ENCODE data around the gene DGCR6L.
"Not testable (repeated sequence)": the region's sequence is repeated elsewhere in the genome, so short reads cannot be mapped to it uniquely, and the experiment has no call there.

Gene DGCR6L

GRCh38 chr22:20316844-20317401 lies 2.9 kb downstream of the DGCR6L start:
- FAIRE-seq (no peak), DNase-seq (ENCODE audit: insufficient read length) (no peak)
- no peak for TF ChIP-seq POLR2AphosphoS5 (IDR thresholded peaks at IDR 0.05; ENCODE audit: low read depth, low read length)
- no peak for TF ChIP-seq TAF1 (IDR thresholded peaks at IDR 0.05; ENCODE audit: borderline replicate concordance, low read depth, low read length)
- no peak for TF ChIP-seq POLR2A (IDR thresholded peaks at IDR 0.05; ENCODE audit: low read depth, low read length)

- no peak for DNase-seq (ENCODE audit: insufficient read length)
- FAIRE-seq, result no peak
- no peak for TF ChIP-seq TAF1 (IDR thresholded peaks at IDR 0.05; ENCODE audit: borderline replicate concordance, low read depth, low read length)
- TF ChIP-seq POLR2AphosphoS5 (IDR thresholded peaks at IDR 0.05; ENCODE audit: low read depth, low read length), result no peak
- TF ChIP-seq POLR2A (IDR thresholded peaks at IDR 0.05; ENCODE audit: low read depth, low read length), result no peak
These were observed 3.5 kb downstream of the DGCR6L start for GRCh38 chr22:20316217-20316843.

- TF ChIP-seq TAF1 (IDR thresholded peaks at IDR 0.05; ENCODE audit: borderline replicate concordance, low read depth, low read length), result no peak
- FAIRE-seq (no peak), DNase-seq (ENCODE audit: insufficient read length) (no peak)
These were observed 4.3 kb downstream of the DGCR6L start for GRCh38 chr22:20315337-20316216.

GRCh38 chr22:20314741-20315336 lies 5.0 kb downstream of the DGCR6L start:
- not testable (repeated sequence) for FAIRE-seq

GRCh38 chr22:20314206-20314605 lies 5.7 kb downstream of the DGCR6L start:
- not testable (repeated sequence) for FAIRE-seq; DNase-seq (ENCODE audit: insufficient read length)

More at GRCh38 chr22:20314741-20315336, 5.0 kb downstream of the DGCR6L start:
- not testable (repeated sequence) for DNase-seq (ENCODE audit: insufficient read length)

- FAIRE-seq; DNase-seq (ENCODE audit: insufficient read length): not testable (repeated sequence)
These were observed 6.4 kb downstream of the DGCR6L start for GRCh38 chr22:20313306-20314077.

- DNase-seq (ENCODE audit: insufficient read length) (no peak), FAIRE-seq (no peak)
- TF ChIP-seq TAF1 (IDR thresholded peaks at IDR 0.05; ENCODE audit: borderline replicate concordance, low read depth, low read length) (no peak), POLR2A (IDR thresholded peaks at IDR 0.05; ENCODE audit: low read depth, low read length) (no peak), POLR2AphosphoS5 (IDR thresholded peaks at IDR 0.05; ENCODE audit: low read depth, low read length) (no peak)
These were observed 7.3 kb downstream of the DGCR6L start for GRCh38 chr22:20312396-20313191.

- DNase-seq (ENCODE audit: insufficient read length), result not testable (repeated sequence)
These were observed 8.4 kb downstream of the DGCR6L start for GRCh38 chr22:20311249-20312062.

GRCh38 chr22:20310773-20311172 lies 9.1 kb downstream of the DGCR6L start:
- not testable (repeated sequence) for DNase-seq (ENCODE audit: insufficient read length); FAIRE-seq

More at GRCh38 chr22:20311249-20312062, 8.4 kb downstream of the DGCR6L start:
- FAIRE-seq, result not testable (repeated sequence)

- not testable (repeated sequence) for FAIRE-seq; DNase-seq (ENCODE audit: insufficient read length)
These were observed 9.7 kb downstream of the DGCR6L start for GRCh38 chr22:20310180-20310579.

- not testable (repeated sequence) for FAIRE-seq; DNase-seq (ENCODE audit: insufficient read length)
These were observed 10.8 kb downstream of the DGCR6L start for GRCh38 chr22:20308806-20309650.

GRCh38 chr22:20307448-20308447 lies 12.1 kb downstream of the DGCR6L start:
- DNase-seq (ENCODE audit: insufficient read length); FAIRE-seq: not testable (repeated sequence)

- DNase-seq (ENCODE audit: insufficient read length); FAIRE-seq: not testable (repeated sequence)
These were observed 13.0 kb downstream of the DGCR6L start for GRCh38 chr22:20306646-20307447.
